ENCODE measurements around the gene LGALS1.

Gene LGALS1

DNA sequence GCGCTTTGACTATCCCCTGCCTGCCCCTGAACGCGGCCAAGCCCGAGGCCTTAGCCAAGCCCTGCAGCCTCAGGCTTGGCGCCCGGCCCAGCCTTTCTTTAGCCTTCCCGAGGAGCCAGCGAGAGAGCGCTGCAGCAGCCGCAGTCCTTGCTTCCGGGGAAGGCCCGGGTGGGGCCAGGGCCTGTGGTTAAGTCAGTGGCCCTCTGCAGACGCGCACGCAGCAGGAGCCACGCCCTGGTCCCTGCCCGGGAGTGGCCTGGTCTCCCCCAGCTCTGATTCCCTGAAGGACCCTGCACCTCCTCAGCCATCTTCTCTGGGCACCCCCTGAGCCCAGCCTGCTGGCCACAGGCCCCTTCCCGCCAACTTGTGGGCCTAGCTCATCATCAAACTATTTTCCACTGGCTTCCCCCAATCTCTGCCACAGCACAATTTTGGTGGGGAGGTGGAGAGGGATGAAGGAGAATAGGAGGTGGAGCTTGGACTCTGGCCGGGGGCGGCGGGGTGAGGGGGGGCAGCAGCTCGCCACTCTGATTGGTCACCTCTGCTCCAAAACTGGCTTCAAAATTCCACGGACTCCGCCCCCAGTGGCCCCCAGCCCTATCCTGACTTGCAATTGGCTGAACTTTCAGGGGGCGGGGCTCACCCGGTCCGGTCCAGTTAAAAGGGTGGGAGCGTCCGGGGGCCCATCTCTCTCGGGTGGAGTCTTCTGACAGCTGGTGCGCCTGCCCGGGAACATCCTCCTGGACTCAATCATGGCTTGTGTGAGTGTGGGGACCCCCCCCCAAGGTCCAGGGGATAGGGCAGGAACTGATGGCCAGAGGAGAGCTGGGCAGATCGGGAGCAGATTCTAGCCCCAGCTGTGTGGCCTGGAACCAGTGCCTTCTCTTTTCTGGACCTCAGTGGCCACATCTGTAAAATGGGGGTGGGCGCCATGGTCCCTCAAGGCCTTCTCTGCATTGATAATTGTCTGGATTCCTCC is at the start of gene LGALS1:
Gene LGALS1, plus strand, starts transcription at position 686 of the 979 bp plus-strand sequence. Its CDS starts 67 bp downstream, at position 753.
- DNase-seq (ENCODE audit: low read depth), result peak; percentile 96

DNA sequence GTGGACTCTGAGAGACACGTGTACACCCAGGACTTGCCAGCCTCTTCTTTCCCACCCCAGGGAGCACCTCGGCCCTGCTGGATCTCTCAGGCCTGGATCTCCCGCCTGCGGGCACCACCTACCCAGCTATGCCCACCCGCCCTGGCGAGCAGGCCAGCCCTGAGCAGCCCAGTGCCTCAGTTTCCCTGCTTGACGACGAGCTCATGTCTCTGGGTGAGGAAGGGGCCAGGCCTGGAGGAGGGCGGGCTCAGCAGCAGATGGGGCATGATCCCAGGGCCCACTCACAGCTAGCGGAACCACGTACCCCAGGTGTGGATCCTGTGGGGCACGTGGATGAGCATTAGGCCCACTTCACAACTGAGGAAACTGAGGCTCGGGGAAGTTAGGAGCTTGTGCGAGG is 49.7 kb upstream of the LGALS1 start:
- DNase-seq (ENCODE audit: low read depth), result no peak

DNA sequence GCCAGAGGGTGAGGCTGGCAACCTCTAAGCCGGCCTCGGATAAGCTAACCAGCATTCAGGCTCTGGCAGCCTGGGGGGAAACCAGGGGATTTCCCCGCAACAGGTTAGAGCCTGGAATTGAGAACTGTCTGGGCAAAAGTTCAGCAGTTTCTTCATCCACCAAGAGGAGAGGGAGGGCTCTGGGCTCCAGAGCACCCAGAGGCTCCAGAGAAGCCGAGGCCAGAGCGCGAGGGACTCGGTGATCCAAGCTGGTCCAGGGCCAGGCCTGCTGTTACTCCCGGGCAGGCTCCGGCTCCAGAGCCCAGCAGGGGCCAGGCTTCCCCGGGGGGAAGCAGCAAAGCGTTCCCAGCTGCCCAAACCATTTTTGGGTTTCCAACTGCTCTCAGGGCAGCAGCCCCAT is 49.3 kb upstream of the LGALS1 start:
- DNase-seq (ENCODE audit: low read depth), result no peak

DNA sequence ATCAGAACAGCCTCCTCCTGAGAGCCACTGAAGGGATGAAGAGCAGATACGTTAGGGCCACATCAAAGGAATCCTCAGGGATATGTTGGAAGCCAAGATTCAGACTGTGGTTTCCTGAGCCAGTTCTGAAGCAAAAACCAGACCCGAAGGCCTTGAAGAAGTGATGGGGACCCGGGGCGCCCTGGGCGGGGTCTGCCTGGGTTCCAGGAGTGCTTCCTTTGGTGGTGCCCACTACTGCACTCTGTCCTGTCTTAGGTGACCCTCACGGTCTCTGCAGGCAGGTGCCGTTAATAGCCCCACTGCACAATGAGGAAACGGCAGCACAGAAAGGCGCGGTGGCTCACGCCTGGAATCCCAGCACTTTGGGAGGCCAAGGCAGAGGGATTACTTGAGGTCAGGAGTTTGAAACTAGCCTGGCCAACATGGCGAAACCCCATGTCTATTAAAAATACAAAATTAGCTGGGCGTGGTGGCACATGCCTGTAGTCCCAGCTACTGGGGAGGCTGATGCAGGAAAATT is 48.8 kb upstream of the LGALS1 start:
- no peak for DNase-seq (ENCODE audit: low read depth)

DNA sequence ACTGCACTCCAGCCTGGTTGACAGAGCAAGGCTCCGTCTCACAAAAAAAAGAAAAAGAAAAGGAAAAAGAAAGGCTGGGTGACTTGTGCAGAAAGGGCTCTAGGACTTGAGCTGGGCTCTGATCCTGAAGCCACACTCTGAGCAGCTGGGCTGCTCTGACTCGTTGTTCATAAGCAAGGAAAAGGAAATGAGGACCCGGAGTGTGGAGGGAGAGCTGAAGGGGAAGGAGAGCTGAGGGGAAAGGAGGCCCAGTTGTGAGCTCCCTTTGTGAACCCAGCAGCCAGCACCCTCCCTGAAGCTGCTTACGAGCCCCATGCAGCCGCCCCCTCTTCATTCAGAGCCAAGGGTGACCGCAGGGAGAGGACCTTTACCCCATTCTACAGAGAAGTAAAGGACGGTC is 48.3 kb upstream of the LGALS1 start:
- DNase-seq (ENCODE audit: low read depth), result no peak

DNA sequence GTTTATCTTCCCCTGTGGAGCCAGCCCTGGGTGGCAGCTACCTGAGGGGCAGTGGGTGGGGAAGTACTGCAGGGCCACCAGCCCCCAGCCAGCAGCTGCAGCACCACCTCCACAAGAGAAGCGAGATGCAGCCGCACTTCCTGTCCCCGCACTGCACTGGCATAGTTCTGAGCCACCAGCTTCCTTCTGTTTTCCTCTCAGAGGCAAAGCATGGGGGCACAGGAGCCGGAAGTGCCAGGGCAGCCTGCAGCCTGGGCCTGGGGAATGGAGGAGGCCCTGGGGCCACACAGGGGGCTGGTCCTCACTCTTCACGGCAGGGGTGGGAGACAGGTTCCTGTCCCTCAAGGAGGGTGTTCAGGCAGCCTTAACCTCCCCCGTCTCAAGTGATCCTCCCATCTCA is 47.9 kb upstream of the LGALS1 start:
- no peak for DNase-seq (ENCODE audit: low read depth)

DNA sequence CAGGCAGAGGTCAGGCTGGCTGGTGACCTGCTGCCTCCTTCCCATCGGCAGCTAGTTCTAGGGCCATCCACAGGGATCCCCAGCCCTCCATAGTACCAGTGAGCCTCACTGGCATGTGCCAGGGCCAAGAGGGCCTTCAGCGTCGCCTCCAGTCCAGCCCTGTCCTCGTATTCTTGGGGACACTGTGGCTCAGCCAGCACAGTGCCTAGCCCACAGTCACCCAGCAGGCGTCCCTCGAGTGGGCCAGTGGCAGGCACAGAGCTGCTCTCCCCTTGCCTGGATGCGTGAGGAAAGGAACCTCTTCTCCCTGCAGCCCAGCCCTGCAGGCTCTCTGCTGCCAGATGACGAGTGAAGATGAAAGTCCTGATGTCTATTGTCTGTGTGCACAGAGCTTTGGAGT is 46.6 kb upstream of the LGALS1 start:
- DNase-seq (ENCODE audit: low read depth), result no peak

DNA sequence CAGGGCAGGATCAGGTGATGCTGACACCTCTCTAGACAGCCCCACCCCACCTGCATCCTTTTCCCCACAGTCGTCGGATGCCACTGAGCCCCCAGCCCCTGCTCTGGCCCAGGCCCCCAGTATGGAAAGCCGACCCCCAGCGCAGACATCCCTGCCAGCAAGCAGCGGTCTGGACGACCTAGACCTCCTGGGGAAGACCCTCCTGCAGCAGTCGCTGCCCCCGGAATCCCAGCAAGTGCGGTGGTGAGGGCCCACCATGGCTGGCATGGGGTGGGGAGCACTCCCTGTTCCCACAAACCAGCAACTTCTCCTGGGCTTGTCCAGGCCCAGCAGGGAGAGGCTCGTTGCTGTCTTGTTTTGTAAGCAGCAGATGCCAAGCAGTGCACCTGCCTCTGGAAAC is 45.5 kb upstream of the LGALS1 start:
- no peak for DNase-seq (ENCODE audit: low read depth)

DNA sequence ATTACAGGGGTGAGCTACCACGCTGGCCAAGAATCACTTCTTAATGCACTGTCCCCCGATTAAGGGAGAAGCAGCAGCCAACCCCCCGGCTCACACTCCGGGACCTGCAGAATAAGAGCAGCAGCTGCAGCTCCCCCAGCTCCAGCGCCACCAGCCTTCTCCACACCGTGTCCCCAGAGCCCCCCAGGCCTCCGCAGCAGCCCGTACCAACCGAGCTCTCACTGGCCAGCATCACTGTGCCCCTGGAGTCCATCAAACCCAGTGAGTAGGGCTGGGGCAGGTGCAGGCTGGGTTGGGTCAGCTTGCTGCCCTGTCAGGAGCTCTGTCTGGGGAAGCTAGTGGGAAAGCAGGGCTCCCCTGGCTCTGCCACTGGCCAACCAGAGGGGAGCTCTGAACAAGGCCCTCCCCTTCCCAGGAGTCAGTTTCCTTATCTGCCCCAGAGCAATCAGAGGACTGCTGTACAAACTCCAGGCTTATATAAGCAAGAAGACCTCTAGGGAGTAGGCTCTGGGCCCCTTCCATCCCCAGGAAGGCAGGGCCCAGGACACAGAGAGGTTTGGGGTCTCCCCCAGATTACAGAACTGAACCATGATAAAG is 44.5 kb upstream of the LGALS1 start:
- no peak for DNase-seq (ENCODE audit: low read depth)

DNA sequence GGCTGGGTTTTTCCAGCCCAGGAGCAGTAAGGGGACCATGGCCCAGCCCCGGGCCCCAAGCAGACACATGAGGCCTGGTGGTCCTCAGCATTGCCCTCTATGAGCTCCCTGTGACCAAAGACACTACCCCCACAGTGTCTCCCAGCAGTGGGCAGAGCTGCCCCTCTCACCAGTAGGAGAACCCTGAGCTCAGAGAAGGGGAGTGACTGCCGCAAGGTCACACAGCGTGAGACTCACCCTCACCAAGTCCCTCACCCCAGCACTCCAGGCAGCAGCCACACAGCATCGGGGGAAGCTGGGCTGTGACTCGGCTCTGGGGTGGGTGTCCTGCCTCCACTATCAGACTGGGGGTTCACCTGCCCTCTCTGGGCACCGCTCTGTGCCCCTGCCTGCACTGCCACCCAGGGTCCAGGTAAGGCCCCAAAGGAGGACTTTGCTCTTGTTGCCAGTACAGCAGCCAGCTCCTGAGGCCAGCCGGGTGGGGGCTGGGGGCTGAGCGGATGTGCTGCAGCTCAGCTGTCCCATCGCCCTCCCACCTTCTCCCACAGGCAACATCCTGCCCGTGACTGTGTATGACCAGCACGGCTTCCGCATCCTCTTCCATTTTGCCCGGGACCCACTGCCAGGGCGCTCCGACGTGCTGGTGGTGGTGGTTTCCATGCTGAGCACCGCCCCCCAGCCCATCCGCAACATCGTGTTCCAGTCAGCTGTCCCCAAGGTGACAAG is 43.8 kb upstream of the LGALS1 start:
- no peak for DNase-seq (ENCODE audit: low read depth)

DNA sequence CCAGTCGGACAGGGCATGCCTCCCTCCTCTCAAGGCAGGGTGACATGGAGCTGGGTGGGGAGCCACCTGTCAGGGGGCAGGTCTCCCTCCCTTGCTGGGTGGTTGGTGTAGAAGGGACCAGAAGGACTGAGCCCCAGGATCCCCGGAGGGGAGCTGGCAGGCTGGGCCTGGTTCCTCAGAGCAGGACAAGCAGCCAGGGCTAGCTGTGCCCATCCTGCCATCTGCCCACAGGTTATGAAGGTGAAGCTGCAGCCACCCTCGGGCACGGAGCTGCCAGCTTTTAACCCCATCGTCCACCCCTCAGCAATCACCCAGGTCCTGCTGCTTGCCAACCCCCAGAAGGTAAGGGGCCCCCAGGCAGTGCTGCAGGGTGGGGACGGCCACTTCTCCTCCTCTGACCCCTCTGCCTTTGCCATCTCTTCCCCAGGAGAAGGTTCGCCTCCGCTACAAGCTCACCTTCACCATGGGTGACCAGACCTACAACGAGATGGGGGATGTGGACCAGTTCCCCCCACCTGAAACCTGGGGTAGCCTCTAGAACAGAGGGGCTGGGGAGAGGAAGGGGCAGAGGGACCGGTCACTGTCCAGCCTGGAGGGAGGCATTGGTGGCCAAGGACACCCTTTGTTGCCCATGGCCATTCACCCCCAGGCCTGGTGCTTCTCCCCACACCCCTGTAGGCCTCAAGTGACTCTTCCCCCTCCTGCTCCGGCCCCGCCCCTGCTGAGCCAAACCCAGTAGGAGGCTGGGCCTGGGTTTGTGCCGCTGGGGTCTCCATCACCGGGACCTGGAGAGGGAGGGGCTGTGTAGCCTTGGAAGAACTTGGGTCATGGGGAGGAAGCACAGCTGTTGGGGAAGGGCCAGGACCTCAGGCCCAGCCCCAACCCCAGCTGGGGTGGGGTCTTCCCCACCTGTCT is 43.0 kb upstream of the LGALS1 start:
- no peak for DNase-seq (ENCODE audit: low read depth)

DNA sequence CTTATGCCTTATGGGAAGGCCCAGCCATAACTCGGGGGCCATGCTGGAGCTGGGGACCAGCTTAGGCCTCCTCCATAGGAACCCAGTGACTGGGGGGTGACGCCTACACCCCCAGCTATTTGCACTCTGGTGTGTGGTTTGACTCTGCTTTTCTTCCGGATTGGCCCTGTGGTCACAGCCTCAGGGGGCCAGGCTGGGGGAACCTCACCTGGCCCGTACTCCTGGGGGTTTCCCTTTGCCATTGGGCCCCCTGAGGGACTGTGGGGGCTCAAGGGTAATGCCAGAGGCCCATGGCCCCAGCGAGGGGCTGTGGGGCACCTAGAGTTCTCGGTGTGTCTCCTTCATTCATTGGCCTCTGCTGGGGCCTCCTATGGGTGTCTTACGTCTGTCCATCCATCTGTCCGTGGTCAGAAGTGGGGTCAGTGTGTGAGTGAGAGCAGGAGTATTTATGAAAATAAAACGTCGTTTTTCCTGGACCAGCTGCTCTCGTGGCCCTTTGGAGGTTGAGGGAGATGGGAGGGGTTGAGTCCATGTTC is 42.3 kb upstream of the LGALS1 start:
- DNase-seq (ENCODE audit: low read depth), result no peak

DNA sequence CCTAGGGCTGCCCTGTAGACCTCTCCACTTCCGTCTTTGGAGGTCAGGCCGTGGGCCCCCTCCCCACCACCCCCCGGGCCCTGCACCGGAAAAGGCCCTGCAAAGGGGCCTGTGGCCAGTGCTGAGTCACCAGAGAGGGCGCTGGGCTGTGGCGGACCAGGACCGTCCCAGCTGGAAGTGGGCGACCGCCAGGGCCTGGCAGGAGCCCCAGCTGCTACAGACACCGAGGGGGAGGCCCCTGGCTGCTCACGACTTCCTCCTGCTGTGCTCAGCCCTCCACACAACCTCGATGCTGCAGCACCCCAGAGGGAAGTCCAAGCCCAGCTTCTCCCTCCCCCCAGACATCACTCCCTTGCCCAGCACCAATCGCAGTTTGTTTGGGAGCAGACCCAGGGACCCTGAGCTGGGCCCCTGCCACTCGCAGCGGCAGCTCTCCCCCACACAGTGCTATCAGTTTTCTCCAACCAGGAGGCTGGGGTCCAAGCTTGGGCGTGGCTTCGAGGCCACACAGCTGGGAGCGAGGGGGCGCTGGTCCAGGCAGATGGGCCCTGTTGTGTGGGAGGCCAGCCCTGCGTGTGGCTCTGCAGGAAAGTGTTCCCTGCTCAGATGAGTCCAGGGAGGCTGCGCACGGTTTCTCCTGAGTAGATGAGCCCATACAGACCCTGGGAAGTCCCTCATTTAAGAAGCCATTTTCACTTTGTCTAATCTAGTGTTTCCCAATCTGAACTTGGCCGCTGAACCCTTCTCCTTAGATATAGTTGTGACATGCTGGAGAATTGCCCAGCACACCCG is 41.6 kb upstream of the LGALS1 start:
- DNase-seq (ENCODE audit: low read depth), result peak; percentile 48

DNA sequence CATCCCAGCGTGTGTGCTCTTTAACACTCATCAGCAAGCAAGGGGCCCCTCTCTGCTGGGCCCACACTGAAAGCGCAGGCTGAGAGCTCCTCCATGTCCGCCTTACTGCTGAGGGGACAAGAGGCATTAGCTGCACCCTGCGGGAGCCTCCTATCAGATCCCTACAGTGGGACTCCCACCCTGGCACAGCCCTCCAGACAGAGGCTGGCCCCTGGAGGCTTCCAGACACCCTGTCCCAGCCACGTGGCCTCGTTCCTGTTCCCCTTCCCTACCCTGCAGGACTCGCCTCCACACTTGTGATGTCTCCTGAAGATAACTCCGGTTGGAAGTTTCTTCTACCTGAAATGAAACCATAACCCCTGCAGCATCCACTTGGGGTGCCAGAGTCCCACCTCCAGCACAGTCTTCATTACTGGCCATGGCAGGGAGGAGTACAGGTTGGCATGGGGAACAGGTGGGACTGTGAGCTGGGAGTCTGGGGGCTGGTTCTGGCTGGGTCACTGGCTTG is 41.0 kb upstream of the LGALS1 start:
- DNase-seq (ENCODE audit: low read depth), result no peak

DNA sequence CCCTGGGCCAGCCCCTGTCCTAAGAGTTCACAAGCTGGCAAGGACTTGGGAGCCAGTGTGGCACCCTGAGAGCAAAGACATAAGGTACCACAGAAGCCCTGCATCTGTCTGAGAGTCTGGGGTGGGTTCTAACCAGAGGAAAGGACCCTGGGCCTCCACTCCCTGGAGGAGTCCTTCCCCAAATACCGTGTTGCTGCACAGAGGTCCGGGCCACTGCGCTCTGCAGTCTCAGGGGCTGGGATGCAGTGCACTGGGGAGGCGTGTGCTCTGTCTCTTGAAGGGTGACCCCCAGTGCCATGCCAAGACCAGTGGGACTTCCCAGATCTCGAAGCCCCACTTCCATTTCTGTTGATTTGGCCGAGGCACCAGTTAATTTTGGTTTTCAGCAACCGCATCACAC is 40.3 kb upstream of the LGALS1 start:
- DNase-seq (ENCODE audit: low read depth), result no peak

DNA sequence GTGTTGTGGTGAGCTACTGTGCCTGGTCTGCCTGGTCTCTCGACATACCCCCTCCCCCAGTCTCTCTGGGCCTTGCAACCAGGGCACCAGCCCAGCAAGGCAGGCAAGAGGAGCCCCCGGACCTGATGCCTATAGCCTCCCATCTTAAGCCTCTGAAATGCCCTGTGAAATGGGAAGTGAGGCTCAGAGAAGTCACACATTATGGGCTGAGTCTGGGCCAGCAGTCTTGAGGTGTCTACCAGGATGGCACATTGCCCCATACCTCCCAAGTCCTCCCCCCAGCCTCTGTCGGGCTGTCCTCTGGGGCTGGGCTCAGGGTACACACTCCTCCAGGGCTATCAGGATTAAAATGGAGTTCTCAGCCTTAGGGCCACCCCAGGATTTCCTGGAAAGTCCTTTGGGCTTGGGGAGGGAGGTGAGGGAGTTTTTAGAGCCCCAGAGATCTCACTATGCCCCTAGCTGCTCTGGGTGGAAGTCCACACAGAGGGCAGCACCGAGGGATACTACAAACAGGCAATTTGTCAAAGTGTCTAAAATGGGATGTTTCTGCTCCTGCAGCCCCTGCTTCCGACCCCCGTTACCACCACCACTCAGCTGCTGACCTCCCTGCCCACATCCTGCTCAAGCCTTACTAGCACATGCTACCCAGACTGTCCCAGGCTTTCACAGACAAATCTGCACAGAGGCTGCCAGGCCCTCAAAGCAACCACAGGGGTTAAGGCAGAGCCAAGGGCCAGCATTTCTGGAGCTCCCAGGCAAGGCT is 39.1 kb upstream of the LGALS1 start:
- no peak for DNase-seq (ENCODE audit: low read depth)

DNA sequence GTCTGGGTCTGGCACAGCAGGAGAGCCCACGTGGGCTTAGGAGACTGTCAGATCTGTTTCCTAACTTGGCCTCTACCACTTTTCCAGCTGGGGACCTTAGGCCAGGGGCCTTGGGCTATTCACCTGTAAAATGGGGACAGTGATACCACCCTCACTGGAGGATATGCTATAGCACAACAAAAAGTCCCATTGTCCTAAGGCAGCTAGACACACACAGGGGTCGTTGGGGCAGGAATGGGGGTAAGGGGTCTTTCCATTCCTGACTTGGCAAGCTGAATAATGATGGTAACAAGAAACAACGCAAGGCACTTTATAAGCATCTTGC is 38.5 kb upstream of the LGALS1 start:
- DNase-seq (ENCODE audit: low read depth), result no peak

DNA sequence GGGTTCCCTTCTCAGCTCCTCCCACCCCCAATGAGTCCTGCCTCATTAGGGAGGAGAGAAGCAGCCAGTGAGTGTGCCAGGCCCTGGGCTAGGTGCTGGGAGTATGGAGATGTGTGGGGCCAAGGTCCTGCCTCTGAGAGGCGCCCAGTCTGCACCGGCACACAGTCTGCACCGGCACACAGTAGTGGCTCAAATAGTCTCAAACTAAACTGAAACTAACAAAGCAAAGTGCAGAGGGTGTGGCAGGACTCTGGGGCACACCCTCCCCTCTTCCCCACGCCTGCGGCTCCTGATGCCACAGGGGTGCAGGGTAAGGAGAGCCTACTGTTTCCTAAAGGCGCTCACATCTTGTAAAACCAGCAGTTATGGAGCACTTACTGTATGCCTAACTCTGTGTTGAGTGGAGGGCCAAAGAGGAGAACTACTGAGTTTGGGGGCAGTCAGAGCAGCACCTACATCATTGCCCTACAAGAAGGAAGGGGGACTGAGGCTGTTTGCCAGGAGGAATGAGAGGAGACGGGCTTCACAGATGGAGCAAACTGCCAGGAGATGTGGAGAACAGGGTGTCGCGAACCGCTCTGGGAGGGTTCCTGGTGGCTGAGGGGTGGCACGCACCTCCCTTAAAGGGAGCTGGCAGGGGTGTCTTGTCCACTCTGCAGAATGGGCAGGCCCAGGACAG is 36.9 kb upstream of the LGALS1 start:
- DNase-seq (ENCODE audit: low read depth), result no peak
